HL-60 (cell line): ENCODE results near the gene IL1RL1.

Source experiments
- DNase-seq, 2 experiments: peaks; one replicate each; pipeline ENCODE4 v3.0.0-alpha.2; 2010 to 2020; ENCODE audit warnings: low read depth in 1 of 2, low spot score in 1 of 2
- H3K27ac ChIP-seq: fragments of 250-450 bp; sonication (Bioruptor Pico); replicated peaks from 2 replicates; pipeline ENCODE4 v1.5.1; 2020; ENCODE audit warnings: mild to moderate bottlenecking, moderate library complexity
- H3K27me3 ChIP-seq: fragments of 250-450 bp; sonication (Bioruptor Pico); 2 replicates; pipeline ENCODE4 v1.5.1; 2021; ENCODE audit warnings: mild to moderate bottlenecking, moderate library complexity; ENCODE audit not compliant: insufficient read depth, poor library complexity, severe bottlenecking
- H3K4me3 ChIP-seq: replicated peaks from 2 replicates; pipeline ENCODE4 v1.5.1; 2011; ENCODE audit warnings: mild to moderate bottlenecking, control low read depth, low read length; ENCODE audit not compliant: insufficient read depth
- CTCF ChIP-seq: IDR thresholded peaks from one replicate; pipeline ENCODE4 v1.5.1; 2011; ENCODE audit warnings: low read length, control low read depth, inconsistent platforms; ENCODE audit not compliant: insufficient read depth
- GABPA ChIP-seq: IDR thresholded peaks from 2 replicates; pipeline ENCODE4 v1.6.1; 2012; ENCODE audit warnings: low read depth
- POLR2AphosphoS5 ChIP-seq: IDR thresholded peaks from 2 replicates; pipeline ENCODE4 v1.6.1; 2012; ENCODE audit warnings: low read depth
- SPI1 ChIP-seq: IDR thresholded peaks from 2 replicates; pipeline ENCODE4 v1.6.1; 2012; ENCODE audit warnings: low read depth, mild to moderate bottlenecking, borderline replicate concordance
- TF ChIP-seq, protein P1 (sequence below): IDR thresholded peaks from 2 replicates; pipeline ENCODE4 v1.6.1; 2012; ENCODE audit warnings: low read depth; ENCODE audit not compliant: insufficient replicate concordance

Gene IL1RL1

GRCh38 chr2:102346381-102347130 is 35.2 kb downstream of the IL1RL1 start:
- TF ChIP-seq POLR2AphosphoS5 (no peak), SPI1 (no peak), GABPA (no peak), CTCF (no peak)
- TF ChIP-seq, protein P1, sequence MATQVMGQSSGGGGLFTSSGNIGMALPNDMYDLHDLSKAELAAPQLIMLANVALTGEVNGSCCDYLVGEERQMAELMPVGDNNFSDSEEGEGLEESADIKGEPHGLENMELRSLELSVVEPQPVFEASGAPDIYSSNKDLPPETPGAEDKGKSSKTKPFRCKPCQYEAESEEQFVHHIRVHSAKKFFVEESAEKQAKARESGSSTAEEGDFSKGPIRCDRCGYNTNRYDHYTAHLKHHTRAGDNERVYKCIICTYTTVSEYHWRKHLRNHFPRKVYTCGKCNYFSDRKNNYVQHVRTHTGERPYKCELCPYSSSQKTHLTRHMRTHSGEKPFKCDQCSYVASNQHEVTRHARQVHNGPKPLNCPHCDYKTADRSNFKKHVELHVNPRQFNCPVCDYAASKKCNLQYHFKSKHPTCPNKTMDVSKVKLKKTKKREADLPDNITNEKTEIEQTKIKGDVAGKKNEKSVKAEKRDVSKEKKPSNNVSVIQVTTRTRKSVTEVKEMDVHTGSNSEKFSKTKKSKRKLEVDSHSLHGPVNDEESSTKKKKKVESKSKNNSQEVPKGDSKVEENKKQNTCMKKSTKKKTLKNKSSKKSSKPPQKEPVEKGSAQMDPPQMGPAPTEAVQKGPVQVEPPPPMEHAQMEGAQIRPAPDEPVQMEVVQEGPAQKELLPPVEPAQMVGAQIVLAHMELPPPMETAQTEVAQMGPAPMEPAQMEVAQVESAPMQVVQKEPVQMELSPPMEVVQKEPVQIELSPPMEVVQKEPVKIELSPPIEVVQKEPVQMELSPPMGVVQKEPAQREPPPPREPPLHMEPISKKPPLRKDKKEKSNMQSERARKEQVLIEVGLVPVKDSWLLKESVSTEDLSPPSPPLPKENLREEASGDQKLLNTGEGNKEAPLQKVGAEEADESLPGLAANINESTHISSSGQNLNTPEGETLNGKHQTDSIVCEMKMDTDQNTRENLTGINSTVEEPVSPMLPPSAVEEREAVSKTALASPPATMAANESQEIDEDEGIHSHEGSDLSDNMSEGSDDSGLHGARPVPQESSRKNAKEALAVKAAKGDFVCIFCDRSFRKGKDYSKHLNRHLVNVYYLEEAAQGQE: no peak
- Histone ChIP-seq H3K27me3 (no peaks in the 10 kb centered on the region), H3K4me3 (no peak overlapping the region), H3K27ac (no peak overlapping the region)
- no peak for DNase-seq

- Histone ChIP-seq H3K27ac (no peak overlapping the region), H3K27me3 (no peaks in the 10 kb centered on the region), H3K4me3 (no peak overlapping the region)
- TF ChIP-seq POLR2AphosphoS5 (no peak), SPI1 (no peak)
- TF ChIP-seq, protein P1: no peak
- DNase-seq: no peak
Observed at GRCh38 chr2:102350137-102350793, 38.9 kb downstream of the IL1RL1 start.

GRCh38 chr2:102355526-102356380 is 44.4 kb downstream of the IL1RL1 start, which contains the start of gene IL18R1:
IL18R1 (plus strand) TSS chr2:102355796; CDS start chr2:102362661, 6,865 bp downstream.
- Histone ChIP-seq H3K27me3 (no peaks in the 10 kb centered on the region), H3K4me3 (peak within 1 kb of the TSS; percentile 69), H3K27ac (peak within 1 kb of the TSS; percentile 44)
- peak; percentile 31 to 67 for DNase-seq
- peak; percentile 45 for TF ChIP-seq CTCF
- no peak for TF ChIP-seq GABPA
- TF ChIP-seq SPI1: no peak
- TF ChIP-seq POLR2AphosphoS5: no peak
- TF ChIP-seq, protein P1: no peak
